Calu3 (cell line): Measurements from ENCODE around the gene LUZP2. TPM values are rescaled to one million over a fixed set of nuclear protein-coding genes. Genes with fewer than 3 reads are reported as not detected.

Source experiments
- BruUV-seq: library from RNA; stranded (reverse); fragments of 400-500 nt; replicated peaks from 2 replicates; lab custom pipeline; 2021; lab: Mats Ljungman, UMichigan
- CTCF ChIA-PET: fragments of 300-600 bp; sonication (Branson Sonifier 250); formaldehyde crosslinking; loops from one replicate; lab custom pipeline; 2022; ENCODE audit warnings: antibody characterized with exemption; lab: Charles Lee
- DNase-seq: peaks from one replicate; pipeline ENCODE4 v3.0.0; 2022
- H3K27ac Mint-ChIP-seq: one replicate; pipeline ENCODE4 v1.8.0; 2022; ENCODE audit warnings: mixed read lengths; ENCODE audit not compliant: unreplicated experiment
- H3K27me3 Mint-ChIP-seq: one replicate; pipeline ENCODE4 v1.8.0; 2022; ENCODE audit warnings: mixed read lengths; ENCODE audit not compliant: unreplicated experiment
- H3K36me3 Mint-ChIP-seq: one replicate; pipeline ENCODE4 v1.8.0; 2022; ENCODE audit warnings: mild to moderate bottlenecking, moderate library complexity, mixed read lengths; ENCODE audit not compliant: insufficient read depth, unreplicated experiment
- H3K4me1 Mint-ChIP-seq: one replicate; pipeline ENCODE4 v1.8.0; 2022; ENCODE audit warnings: mild to moderate bottlenecking, low read depth, mixed read lengths; ENCODE audit not compliant: unreplicated experiment
- H3K4me3 Mint-ChIP-seq: one replicate; pipeline ENCODE4 v1.8.0; 2022; ENCODE audit warnings: mild to moderate bottlenecking, low read depth, moderate library complexity, mixed read lengths; ENCODE audit not compliant: unreplicated experiment
- H3K9me3 Mint-ChIP-seq: one replicate; pipeline ENCODE4 v1.8.0; 2022; ENCODE audit warnings: low read depth, mixed read lengths; ENCODE audit not compliant: unreplicated experiment
- CTCF ChIP-seq: fragments of 200-600 bp; IDR thresholded peaks from one replicate; pipeline ENCODE4 v1.8.0; 2022; ENCODE audit warnings: antibody characterized with exemption; ENCODE audit not compliant: unreplicated experiment
- intact Hi-C: fragments of 100-400 bp; cut with micrococcal nuclease; formaldehyde crosslinking; loops from one replicate; pipeline ENCODE4 v1.10.0; 2022; ENCODE audit not compliant: unreplicated experiment
- total RNA-seq: library from RNA; stranded (reverse); gene quantifications from 2 replicates; pipeline ENCODE4 v1.2.3, GENCODE V29; 2022

The LUZP2 gene
- total RNA-seq, 1 experiment from 2014 or later: 0.73 TPM

- intact Hi-C loops: no loop called here
- TF ChIP-seq CTCF: no peak
- Mint-ChIP-seq H3K27ac (no peak overlapping the region), H3K27me3 (no peaks in the 10 kb centered on the region), H3K9me3 (no peaks in the 10 kb centered on the region), H3K36me3 (no peaks in the 10 kb centered on the region), H3K4me3 (no peak overlapping the region), H3K4me1 (no peaks in the 10 kb centered on the region)
- no TSS peak for BruUV-seq
- no peak for DNase-seq
- CTCF ChIA-PET: no interaction called here
These were observed 352.0 kb downstream of the LUZP2 start for GRCh38 chr11:24848857-24849256.

GRCh38 chr11:24855951-24856350, 359.1 kb downstream of the LUZP2 start:
- Mint-ChIP-seq H3K36me3 (no peaks in the 10 kb centered on the region), H3K27ac (no peak overlapping the region), H3K4me3 (no peak overlapping the region), H3K27me3 (no peaks in the 10 kb centered on the region), H3K4me1 (no peaks in the 10 kb centered on the region), H3K9me3 (peaks cover 5% of the 10 kb centered on the region)
- no TSS peak for BruUV-seq
- DNase-seq: no peak
- CTCF ChIA-PET: no interaction called here
- no peak for TF ChIP-seq CTCF
- intact Hi-C loops: no loop called here

GRCh38 chr11:24859801-24860300, 363.0 kb downstream of the LUZP2 start:
- BruUV-seq: no TSS peak
- Mint-ChIP-seq H3K27me3 (no peaks in the 10 kb centered on the region), H3K27ac (no peak overlapping the region), H3K4me3 (no peak overlapping the region), H3K36me3 (no peaks in the 10 kb centered on the region), H3K9me3 (peaks cover 11% of the 10 kb centered on the region), H3K4me1 (no peaks in the 10 kb centered on the region)
- CTCF ChIA-PET: no interaction called here
- no peak for TF ChIP-seq CTCF
- intact Hi-C loops: no loop called here
- DNase-seq: no peak

GRCh38 chr11:24861440-24861839, 364.6 kb downstream of the LUZP2 start:
- Mint-ChIP-seq H3K27me3 (no peaks in the 10 kb centered on the region), H3K4me3 (no peak overlapping the region), H3K27ac (no peak overlapping the region), H3K9me3 (peaks cover 8% of the 10 kb centered on the region), H3K36me3 (no peaks in the 10 kb centered on the region), H3K4me1 (no peaks in the 10 kb centered on the region)
- no peak for DNase-seq
- BruUV-seq: no TSS peak
- CTCF ChIA-PET: no interaction called here
- intact Hi-C loops: no loop called here
- no peak for TF ChIP-seq CTCF
